Posterior vena cava (tissue), 2 donors: ENCODE measurements around the gene RHBDL1. TPM values are rescaled to one million over a fixed set of nuclear protein-coding genes. Genes with fewer than 3 reads are reported as not detected.
"Not testable (repeated sequence)": the region's sequence is repeated elsewhere in the genome, so short reads cannot be mapped to it uniquely, and the experiment has no call there.

Experiments used
- DNase-seq: peaks from one replicate; pipeline ENCODE4 v3.0.0-alpha.2; 2020; ENCODE audit warnings: low spot score
- intact Hi-C, 2 donors: fragments of 100-400 bp; cut with DNase I; formaldehyde crosslinking; loops; one replicate each; pipeline versions ENCODE4 v1.14.1 to v1.14.2; 2022 to 2023
- total RNA-seq, 2 donors: library from RNA; stranded (reverse); fragmentation: NEBNext Ultra II Directional; extraction: Animal tissue kit (Norgen Biotek cat#: 25700); gene quantifications; one replicate each; pipeline ENCODE4 v1.2.1, GENCODE V29; 2021
- donor health status: DM: yes; HTN: yes; CAD: no.
- donor health status: DM: yes; HTN: yes; CAD: no.

Gene RHBDL1
- total RNA-seq, 2 donors from 2014 or later = 0.71 to 0.79 TPM

DNA sequence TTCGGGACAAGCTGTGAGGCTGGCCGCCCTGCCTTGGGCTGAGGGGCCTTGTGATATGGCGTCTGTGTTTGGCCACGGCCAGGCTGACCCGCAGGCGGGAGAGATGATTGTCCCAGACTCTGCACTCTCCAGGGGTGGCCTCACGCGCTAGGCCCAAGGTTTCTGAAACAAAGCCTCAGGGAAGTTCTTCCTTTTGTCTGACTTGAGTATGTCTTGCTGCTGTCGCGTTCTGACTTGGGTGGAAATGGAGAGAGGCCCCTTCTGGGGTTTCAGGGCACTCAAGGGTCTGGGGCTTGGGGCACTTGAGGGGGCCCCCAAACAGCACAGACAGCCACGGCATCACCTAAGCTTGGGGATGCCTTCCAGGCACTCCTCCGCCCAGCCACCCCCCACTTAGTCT lies 35.6 kb downstream of the RHBDL1 start:
- DNase-seq = no peak
- intact Hi-C loops = loop anchor here (5.0 kb wide), 2 partner anchors 76 to 341 kb away; partner anchors contain the start of genes CHTF18 (in 2 of the 2) and RPUSD1 (in 2 of the 2)

GRCh38 chr16:711548-712320 lies 36.3 kb downstream of the RHBDL1 start:
- intact Hi-C loops = loop anchor here (5.0 kb wide), 2 partner anchors 76 to 341 kb away; partner anchors contain the start of genes CHTF18 (in 2 of the 2) and RPUSD1 (in 2 of the 2)
- DNase-seq = peak; percentile 94

- DNase-seq = not testable (repeated sequence)
- intact Hi-C loops = loop anchor here (5.0 kb wide), 2 partner anchors 75 to 340 kb away; partner anchors contain the start of genes CHTF18 (in 2 of the 2) and RPUSD1 (in 2 of the 2)
Observed at GRCh38 chr16:712740-713250, 37.3 kb downstream of the RHBDL1 start.

GRCh38 chr16:714079-714478 lies 38.6 kb downstream of the RHBDL1 start:
- no peak for DNase-seq
- intact Hi-C loops = loop anchor here (5.0 kb wide), 2 partner anchors 73 to 338 kb away; partner anchors contain the start of genes CHTF18 (in 2 of the 2) and RPUSD1 (in 2 of the 2)

DNA sequence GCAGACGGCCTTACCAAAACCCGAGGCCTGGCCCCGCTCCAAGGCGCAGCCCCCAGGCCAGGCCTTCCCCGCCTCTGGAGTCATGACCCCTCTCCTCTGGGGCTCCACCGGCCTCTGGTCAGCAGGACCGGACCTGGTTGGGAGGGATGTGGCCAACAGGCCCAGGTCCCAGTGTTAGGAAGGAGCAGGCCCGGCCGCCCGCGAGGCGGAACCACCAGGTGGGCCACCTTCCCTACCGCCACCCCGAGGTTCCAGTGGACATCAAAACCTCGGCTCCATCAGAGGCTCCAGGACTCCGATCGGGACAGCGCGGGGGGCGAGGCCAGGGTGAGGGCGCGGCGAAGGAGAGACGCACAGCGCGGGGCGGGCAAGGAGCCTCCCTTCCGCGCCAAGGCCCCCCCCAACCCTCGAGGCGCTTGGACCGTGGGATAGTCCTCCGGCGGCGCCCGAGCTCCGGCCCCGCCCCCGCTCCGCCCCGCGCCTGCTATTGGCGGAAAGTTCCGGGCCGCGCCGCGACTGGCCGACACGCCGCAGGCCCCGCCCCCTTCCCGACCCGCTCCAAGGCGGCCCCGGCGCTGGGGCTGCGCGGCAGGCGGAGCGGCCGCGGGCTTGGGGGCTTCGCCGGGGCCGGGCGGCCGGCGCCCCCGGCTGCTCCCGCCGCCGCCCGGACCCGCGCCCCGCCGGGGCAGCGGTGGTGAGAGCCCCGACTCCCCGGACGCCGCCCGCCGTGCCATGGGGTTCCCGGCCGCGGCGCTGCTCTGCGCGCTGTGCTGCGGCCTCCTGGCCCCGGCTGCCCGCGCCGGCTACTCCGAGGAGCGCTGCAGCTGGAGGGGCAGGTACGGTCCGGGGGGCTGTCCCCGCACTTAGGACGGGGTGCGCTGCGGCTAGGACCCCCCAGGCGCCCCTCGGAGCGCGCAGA lies 39.3 kb downstream of the RHBDL1 start, which contains the start of gene METRN:
Gene METRN (plus strand): TSS at position 561 of the 919 bp plus-strand sequence. CDS start 172 bp downstream, at position 733.
- peak; percentile 96 for DNase-seq
- intact Hi-C loops = loop anchor here (5.0 kb wide), 2 partner anchors 72 to 337 kb away; partner anchors contain the start of genes CHTF18 (in 2 of the 2) and RPUSD1 (in 2 of the 2)

DNA sequence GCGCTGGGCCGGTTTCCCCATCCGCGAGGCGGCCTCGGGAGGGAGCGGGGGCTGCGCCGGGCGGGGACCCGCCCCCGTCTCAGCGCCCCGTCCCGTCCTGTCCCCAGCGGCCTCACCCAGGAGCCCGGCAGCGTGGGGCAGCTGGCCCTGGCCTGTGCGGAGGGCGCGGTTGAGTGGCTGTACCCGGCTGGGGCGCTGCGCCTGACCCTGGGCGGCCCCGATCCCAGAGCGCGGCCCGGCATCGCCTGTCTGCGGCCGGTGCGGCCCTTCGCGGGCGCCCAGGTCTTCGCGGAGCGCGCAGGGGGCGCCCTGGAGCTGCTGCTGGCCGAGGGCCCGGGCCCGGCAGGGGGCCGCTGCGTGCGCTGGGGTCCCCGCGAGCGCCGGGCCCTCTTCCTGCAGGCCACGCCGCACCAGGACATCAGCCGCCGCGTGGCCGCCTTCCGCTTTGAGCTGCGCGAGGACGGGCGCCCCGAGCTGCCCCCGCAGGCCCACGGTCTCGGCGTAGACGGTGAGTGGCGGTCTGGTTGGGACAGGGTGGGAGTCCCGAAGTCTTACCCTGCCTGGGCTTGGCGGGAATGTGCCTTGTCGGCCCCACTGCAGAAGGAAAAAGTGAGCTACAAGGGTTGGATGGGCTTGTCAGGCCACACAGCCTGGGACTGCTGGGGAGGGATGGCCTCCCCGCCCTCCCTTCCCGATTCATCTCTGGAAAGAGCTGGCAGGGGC lies 40.2 kb downstream of the RHBDL1 start:
- intact Hi-C loops = no loop called here
- no peak for DNase-seq

GRCh38 chr16:716200-716568 lies 40.7 kb downstream of the RHBDL1 start:
- DNase-seq = no peak
- intact Hi-C loops = no loop called here

- no peak for DNase-seq
- intact Hi-C loops = no loop called here
Observed at GRCh38 chr16:716768-717325, 41.4 kb downstream of the RHBDL1 start.

GRCh38 chr16:717450-718245 lies 42.2 kb downstream of the RHBDL1 start:
- no peak for DNase-seq
- intact Hi-C loops = no loop called here

DNA sequence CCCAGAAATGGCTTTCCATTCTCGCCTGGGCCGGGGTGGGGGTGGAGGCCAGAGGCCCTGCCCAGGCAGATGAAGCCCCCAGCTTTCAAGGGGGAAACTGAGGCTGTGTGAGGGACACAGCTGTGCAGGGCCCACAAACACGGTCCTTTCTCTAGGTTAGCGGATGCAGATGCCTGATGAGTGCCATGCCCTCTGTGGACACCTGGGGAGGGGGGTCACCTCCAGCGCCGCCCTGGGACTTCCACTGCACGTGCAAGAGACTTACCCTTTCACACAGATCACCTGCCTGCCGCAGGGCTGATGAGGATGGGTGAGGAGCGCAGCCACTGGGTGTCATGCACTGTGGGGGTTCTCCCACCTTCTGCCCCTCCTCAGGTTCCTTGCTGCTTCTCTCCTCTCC lies 42.9 kb downstream of the RHBDL1 start:
- no peak for DNase-seq
- intact Hi-C loops = no loop called here

DNA sequence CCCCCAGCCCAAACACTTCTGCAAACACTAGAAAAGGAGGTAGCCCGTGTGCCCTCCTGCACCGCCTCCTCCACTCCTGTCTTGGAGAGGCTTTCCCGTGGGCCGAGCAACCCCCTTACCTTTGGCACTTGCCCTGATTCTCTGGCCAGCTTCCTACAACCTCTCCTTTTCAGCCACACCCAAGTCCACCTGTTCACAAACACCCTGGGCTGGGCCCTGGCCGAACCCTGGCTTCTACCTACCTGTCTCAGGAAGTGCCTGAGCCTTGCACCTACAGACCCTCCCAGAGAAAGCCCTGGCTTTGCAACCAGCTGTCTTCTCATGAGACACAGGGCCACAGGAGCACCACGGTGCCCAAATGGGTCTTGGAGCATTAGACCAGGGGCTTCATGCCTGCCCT lies 43.5 kb downstream of the RHBDL1 start:
- intact Hi-C loops = no loop called here
- no peak for DNase-seq

GRCh38 chr16:719815-720446 lies 44.5 kb downstream of the RHBDL1 start:
- intact Hi-C loops = no loop called here
- no peak for DNase-seq

GRCh38 chr16:720447-720989 lies 45.0 kb downstream of the RHBDL1 start:
- no peak for DNase-seq
- intact Hi-C loops = no loop called here

DNA sequence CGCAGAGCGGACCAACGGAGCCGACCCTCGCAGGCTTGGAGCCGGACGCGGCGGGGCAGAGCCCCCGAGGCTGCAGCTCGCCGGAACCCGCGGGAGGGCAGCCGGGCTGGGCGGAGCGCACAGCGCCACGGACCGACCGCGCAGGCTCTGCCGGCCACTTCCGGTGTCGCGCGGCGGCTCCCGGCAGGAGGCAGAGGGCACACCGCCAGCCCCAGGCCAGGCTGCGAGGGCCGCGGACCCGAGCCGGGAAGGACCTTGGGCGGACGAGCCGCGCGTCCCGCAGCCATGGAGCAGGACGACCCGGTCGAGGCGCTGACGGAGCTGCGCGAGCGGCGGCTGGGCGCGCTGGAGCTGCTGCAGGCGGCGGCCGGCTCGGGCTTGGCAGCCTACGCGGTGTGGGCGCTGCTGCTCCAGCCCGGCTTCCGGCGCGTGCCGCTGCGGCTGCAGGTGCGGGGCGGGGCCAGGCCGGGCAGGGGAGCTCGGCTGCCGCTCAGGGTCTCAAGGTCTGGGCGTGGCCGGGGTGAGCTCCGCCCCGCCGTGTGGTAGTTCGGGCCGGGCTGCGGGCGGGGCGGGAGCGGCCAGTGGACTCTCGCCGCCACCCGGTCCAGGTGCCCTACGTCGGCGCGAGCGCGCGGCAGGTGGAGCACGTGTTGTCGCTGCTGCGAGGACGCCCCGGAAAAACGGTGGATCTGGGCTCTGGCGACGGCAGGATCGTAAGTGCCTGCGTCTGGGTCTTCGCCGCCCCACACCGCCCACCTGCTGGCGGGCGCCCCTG lies 45.7 kb downstream of the RHBDL1 start, which contains the start of gene ANTKMT:
Gene ANTKMT (plus strand): TSS at position 157 of the 775 bp plus-strand sequence. CDS start 129 bp downstream, at position 286.
- peak; percentile 91 for DNase-seq
- intact Hi-C loops = no loop called here

GRCh38 chr16:721765-722540 lies 46.5 kb downstream of the RHBDL1 start:
- intact Hi-C loops = no loop called here
- DNase-seq = no peak
